H9 (cell line): ENCODE measurements around the gene ENOX2. TPM values are rescaled to one million over a fixed set of nuclear protein-coding genes. Genes with fewer than 3 reads are reported as not detected.

Experiments used
- DNase-seq: peaks from one replicate; pipeline ENCODE4 v3.0.0-alpha.2; 2017
- H2AFZ ChIP-seq: one replicate; pipeline ENCODE4 v1.6.1; 2013; ENCODE audit warnings: mild to moderate bottlenecking, low read length, control low read depth, moderate library complexity
- H2AK5ac ChIP-seq: 2 replicates; pipeline ENCODE4 v1.6.1; 2013; ENCODE audit warnings: low read length, control low read depth, mixed read lengths; ENCODE audit not compliant: insufficient read length
- H2BK120ac ChIP-seq: one replicate; pipeline ENCODE4 v1.6.1; 2013; ENCODE audit warnings: low read depth, mild to moderate bottlenecking, low read length, control low read depth, inconsistent platforms; ENCODE audit not compliant: poor library complexity, severe bottlenecking
- H2BK12ac ChIP-seq: 2 replicates; pipeline ENCODE4 v1.6.1; 2013; ENCODE audit warnings: low read length, control low read depth, mixed read lengths, low read depth; ENCODE audit not compliant: insufficient read length
- H2BK15ac ChIP-seq: 2 replicates; pipeline ENCODE4 v1.6.1; 2013; ENCODE audit warnings: low read depth, low read length, control low read depth
- H2BK20ac ChIP-seq: one replicate; pipeline ENCODE4 v1.6.1; 2013; ENCODE audit warnings: low read depth, mild to moderate bottlenecking, low read length, control low read depth, inconsistent platforms; ENCODE audit not compliant: poor library complexity, severe bottlenecking
- H2BK5ac ChIP-seq: 2 replicates; pipeline ENCODE4 v1.6.1; 2013; ENCODE audit warnings: low read length, control low read depth, mixed read lengths; ENCODE audit not compliant: insufficient read length
- H3K14ac ChIP-seq: 2 replicates; pipeline ENCODE4 v1.6.1; 2013; ENCODE audit warnings: low read length, control low read depth; ENCODE audit not compliant: insufficient read depth
- H3K18ac ChIP-seq: 2 replicates; pipeline ENCODE4 v1.6.1; 2013; ENCODE audit warnings: low read depth, mild to moderate bottlenecking, mixed read lengths, low read length, control low read depth; ENCODE audit not compliant: insufficient read length
- H3K23ac ChIP-seq: 2 replicates; pipeline ENCODE4 v1.6.1; 2013; ENCODE audit warnings: low read length, control low read depth, mixed read lengths, low read depth; ENCODE audit not compliant: insufficient read length
- H3K23me2 ChIP-seq: 2 replicates; pipeline ENCODE4 v1.6.1; 2013; ENCODE audit warnings: low read depth, mild to moderate bottlenecking, mixed read lengths, low read length, control low read depth; ENCODE audit not compliant: insufficient read length, poor library complexity, severe bottlenecking
- H3K27ac ChIP-seq: 2 replicates; pipeline ENCODE4 v1.5.1; 2013; ENCODE audit warnings: low read length, control low read depth, mixed read lengths, low read depth; ENCODE audit not compliant: insufficient read length
- H3K27me3 ChIP-seq: 2 replicates; pipeline ENCODE4 v1.6.1; 2013; ENCODE audit warnings: low read length, control low read depth, inconsistent platforms; ENCODE audit not compliant: insufficient read depth
- H3K4ac ChIP-seq: 2 replicates; pipeline ENCODE4 v1.6.1; 2013; ENCODE audit warnings: low read depth, mild to moderate bottlenecking, control low read depth, inconsistent platforms, low read length, moderate library complexity
- H3K4me1 ChIP-seq: 2 replicates; pipeline ENCODE4 v1.6.1; 2013; ENCODE audit warnings: low read length, control low read depth, inconsistent platforms; ENCODE audit not compliant: insufficient read depth
- H3K4me2 ChIP-seq: 2 replicates; pipeline ENCODE4 v1.6.1; 2013; ENCODE audit warnings: low read length, control low read depth, mixed read lengths; ENCODE audit not compliant: insufficient read length, insufficient read depth
- H3K56ac ChIP-seq: 2 replicates; pipeline ENCODE4 v1.6.1; 2013; ENCODE audit warnings: low read depth, mild to moderate bottlenecking, mixed read lengths, low read length, control low read depth; ENCODE audit not compliant: insufficient read length
- H3K79me1 ChIP-seq: 2 replicates; pipeline ENCODE4 v1.6.1; 2013; ENCODE audit warnings: low read depth, mild to moderate bottlenecking, moderate library complexity, low read length, control low read depth, inconsistent platforms; ENCODE audit not compliant: insufficient read depth, poor library complexity, severe bottlenecking
- H3K79me2 ChIP-seq: 2 replicates; pipeline ENCODE4 v1.6.1; 2013; ENCODE audit warnings: low read length, control low read depth, inconsistent platforms; ENCODE audit not compliant: insufficient read depth
- H3K9ac ChIP-seq: 2 replicates; pipeline ENCODE4 v1.6.1; 2013; ENCODE audit warnings: low read length, control low read depth, mixed read lengths; ENCODE audit not compliant: insufficient read length; ENCODE audit errors: extremely low read depth
- H3K9me3 ChIP-seq: one replicate; pipeline ENCODE4 v1.6.1; 2013; ENCODE audit warnings: low read depth, low read length, inconsistent platforms; ENCODE audit not compliant: control insufficient read depth
- H3T11ph ChIP-seq: one replicate; pipeline ENCODE4 v1.6.1; 2013; ENCODE audit warnings: mild to moderate bottlenecking, low read length, control low read depth, inconsistent platforms
- H4K20me1 ChIP-seq: one replicate; pipeline ENCODE4 v1.6.1; 2013; ENCODE audit not compliant: control insufficient read depth, insufficient read length, insufficient read depth
- H4K5ac ChIP-seq: 2 replicates; pipeline ENCODE4 v1.6.1; 2013; ENCODE audit warnings: low read depth, mild to moderate bottlenecking, mixed read lengths, low read length, control low read depth; ENCODE audit not compliant: insufficient read length
- H4K8ac ChIP-seq: replicated peaks from 2 replicates; pipeline ENCODE4 v1.6.1; 2013; ENCODE audit warnings: low read length, control low read depth, mixed read lengths, low read depth; ENCODE audit not compliant: insufficient read length
- H4K91ac ChIP-seq: 2 replicates; pipeline ENCODE4 v1.6.1; 2013; ENCODE audit warnings: low read depth, mild to moderate bottlenecking, moderate library complexity, mixed read lengths, low read length, control low read depth; ENCODE audit not compliant: insufficient read length
- H3K27ac Mint-ChIP-seq, 3 experiments: 2 replicates in 2 of 3; 3 replicates in 1 of 3; pipeline ENCODE4 v1.8.0; 2020 to 2021; ENCODE audit warnings: mixed read lengths in 3 of 3, mild to moderate bottlenecking in 1 of 3, moderate library complexity in 1 of 3
- H3K27me3 Mint-ChIP-seq: 2 replicates; pipeline ENCODE4 v1.8.0; 2021; ENCODE audit warnings: low read depth, mild to moderate bottlenecking, moderate library complexity, mixed read lengths
- H3K36me3 Mint-ChIP-seq, 3 experiments: 2 replicates in 2 of 3; 3 replicates in 1 of 3; pipeline ENCODE4 v1.8.0; 2020 to 2021; ENCODE audit warnings: low read depth in 3 of 3, mixed read lengths in 3 of 3; ENCODE audit not compliant: insufficient read depth in 1 of 3
- H3K4me1 Mint-ChIP-seq, 2 experiments: 2 replicates each; pipeline ENCODE4 v1.8.0; 2020; ENCODE audit warnings: mixed read lengths in 2 of 2
- H3K4me3 Mint-ChIP-seq, 2 experiments: 2 replicates in 1 of 2; 3 replicates in 1 of 2; pipeline ENCODE4 v1.8.0; 2020 to 2021; ENCODE audit warnings: mild to moderate bottlenecking in 2 of 2, mixed read lengths in 2 of 2, moderate library complexity in 1 of 2
- H3K9me3 Mint-ChIP-seq, 2 experiments: 2 replicates in 1 of 2; 3 replicates in 1 of 2; pipeline ENCODE4 v1.8.0; 2020; ENCODE audit warnings: mild to moderate bottlenecking in 2 of 2, mixed read lengths in 2 of 2, moderate library complexity in 1 of 2
- CTCF ChIP-seq: fragments of 200-600 bp; sonication (generic); conservative IDR thresholded peaks from 3 replicates; pipeline ENCODE4 v1.8.0; 2021; ENCODE audit warnings: antibody characterized with exemption, mild to moderate bottlenecking
- WGBS: extraction: QIAGEN DNeasy Blood & Tissue Kit; methylation state at CpG from one replicate; pipeline ENCODE4 v1.1.7; 2013; ENCODE audit warnings: missing lambda C conversion rate, low lambda C conversion rate, mixed read lengths; ENCODE audit not compliant: insufficient read length; ENCODE audit errors: extremely low coverage; 5-methylcytosine and 5-hydroxymethylcytosine counted together
- total RNA-seq: library from RNA; stranded (reverse); gene quantifications from 2 replicates; pipeline ENCODE4 v1.2.1, GENCODE V29; 2021

Gene ENOX2
- total RNA-seq, 1 experiment from 2014 or later, result 17.7 TPM

- WGBS, result no CpG with 5 or more reads among the region's 4 CpGs
- no peaks in the 10 kb centered on the region for H3K9me3 Mint-ChIP-seq
- no peak for TF ChIP-seq CTCF
- Histone ChIP-seq H3K79me1 (no peaks in the 10 kb centered on the region), H3K9me3 (no peaks in the 10 kb centered on the region), H4K20me1 (no peaks in the 10 kb centered on the region), H4K91ac (no peak overlapping the region), H3K4me1 (no peaks in the 10 kb centered on the region), H3K18ac (no peak overlapping the region), H3K27ac (no peak overlapping the region), H3K27me3 (no peaks in the 10 kb centered on the region), H2BK12ac (no peak overlapping the region), H3K9ac (no peak overlapping the region), H3K56ac (no peak overlapping the region), H2BK15ac (no peak overlapping the region), H3K79me2 (no peaks in the 10 kb centered on the region), H2BK5ac (no peak overlapping the region), H3T11ph (no peak overlapping the region), H3K4ac (no peak overlapping the region), H2AFZ (no peak overlapping the region), H4K5ac (no peak overlapping the region), H4K8ac (no peak overlapping the region), H3K23me2 (no peaks in the 10 kb centered on the region), H3K14ac (no peak overlapping the region), H2BK20ac (no peak overlapping the region), H2AK5ac (no peak overlapping the region), H3K4me2 (no peak overlapping the region), H2BK120ac (no peak overlapping the region), H3K23ac (no peak overlapping the region)
- no peaks in the 10 kb centered on the region for H3K27me3 Mint-ChIP-seq
- DNase-seq, result no peak
- no peak overlapping the region for H3K4me3 Mint-ChIP-seq
- peaks cover 4 to 10% of the 10 kb centered on the region in 2 experiments; a peak in 2 of 4 replicates for H3K4me1 Mint-ChIP-seq
- H3K36me3 Mint-ChIP-seq, result peaks cover 0 to 2% (median 0%) of the 10 kb centered on the region in 3 experiments; a peak in 1 of 7 replicates
- no peak overlapping the region; a peak in 1 of 7 replicates for H3K27ac Mint-ChIP-seq
These were observed 133.2 kb downstream of the ENOX2 start for GRCh38 chrX:130769835-130770234.
